GM12878 (cell line): Measurements from ENCODE around the gene ATP2A3. TPM values are rescaled to one million over a fixed set of nuclear protein-coding genes. Genes with fewer than 3 reads are reported as not detected.

Source experiments
- ATAC-seq: fragments of 200-7000 bp; cut with Tn5 transposase; 3 replicates; pipeline ENCODE4 v1.9.1; 2020; ENCODE audit warnings: mild to moderate bottlenecking, moderate library complexity
- BruUV-seq: library from RNA; stranded (reverse); fragments of 400-500 nt; replicated peaks from 2 replicates; lab custom pipeline; 2021; lab: Mats Ljungman, UMichigan
- CTCF ChIA-PET: fragments of 300-600 bp; sonication (Branson Sonifier 250); formaldehyde crosslinking; extraction: SDS; loops from one replicate; lab custom pipeline; 2021; ENCODE audit warnings: inconsistent platforms; lab: Yijun Ruan, JAX
- POLR2A ChIA-PET: fragments of 350-600 bp; formaldehyde crosslinking; extraction: SDS; loops from one replicate; lab custom pipeline; 2021; ENCODE audit warnings: inconsistent platforms; lab: Charles Lee
- RAD21 ChIA-PET: fragments of 300-600 bp; sonication (Branson Sonifier 250); formaldehyde crosslinking; loops from one replicate; lab custom pipeline; 2023; ENCODE audit warnings: antibody characterized with exemption; ENCODE audit not compliant: unreplicated experiment; lab: Charles Lee
- SMC1A ChIA-PET: fragments of 300-600 bp; sonication (Branson Sonifier 250); formaldehyde crosslinking; loops from one replicate; lab custom pipeline; 2023; ENCODE audit not compliant: unreplicated experiment, uncharacterized antibody; lab: Charles Lee
- DNase-seq: peaks from one replicate; pipeline ENCODE4 v3.0.0-alpha.2; 2011; ENCODE audit warnings: low read depth, low spot score
- FAIRE-seq: peaks from 3 replicates; lab custom pipeline; 2011; peaks lifted over from hg19 to GRCh38; lab: Jason Lieb, UNC
- H2AFZ ChIP-seq: 2 replicates; pipeline ENCODE4 v1.6.0; 2011; ENCODE audit warnings: low read depth, low read length, control low read depth; ENCODE audit not compliant: control insufficient read depth
- H3K27ac ChIP-seq: 2 replicates; pipeline ENCODE4 v1.5.1; 2011; ENCODE audit warnings: control low read depth; ENCODE audit not compliant: control insufficient read depth, insufficient read depth
- H3K27me3 ChIP-seq, 2 experiments: replicated peaks in 1 of 2; 2 replicates each; pipeline versions ENCODE4 v1.6.0 to v1.6.1; 2011; ENCODE audit warnings: low read length in 1 of 2; ENCODE audit not compliant: control insufficient read depth in 2 of 2, insufficient read depth in 2 of 2
- H3K36me3 ChIP-seq, 2 experiments: 2 replicates each; pipeline ENCODE4 v1.5.1; 2011; ENCODE audit warnings: low read length in 1 of 2; ENCODE audit not compliant: control insufficient read depth in 2 of 2, insufficient read depth in 2 of 2
- H3K4me1 ChIP-seq: 2 replicates; pipeline ENCODE4 v1.6.1; 2011; ENCODE audit warnings: mild to moderate bottlenecking, low read length, moderate library complexity, mixed read lengths; ENCODE audit not compliant: control insufficient read depth, insufficient read depth
- H3K4me2 ChIP-seq: 2 replicates; pipeline ENCODE4 v1.6.0; 2011; ENCODE audit warnings: control low read depth; ENCODE audit not compliant: control insufficient read depth, insufficient read depth
- H3K4me3 ChIP-seq: fragments of 200-600 bp; sonication (generic); 2 replicates; pipeline ENCODE4 v1.5.1; 2016
- H3K79me2 ChIP-seq: 2 replicates; pipeline ENCODE4 v1.6.0; 2011; ENCODE audit warnings: low read length; ENCODE audit not compliant: control insufficient read depth, insufficient read depth
- H3K9ac ChIP-seq: 2 replicates; pipeline ENCODE4 v1.8.0; 2011; ENCODE audit warnings: low read length, control low read depth, mixed read lengths; ENCODE audit not compliant: control insufficient read depth, insufficient read depth
- H3K9me3 ChIP-seq: replicated peaks from 3 replicates; pipeline ENCODE4 v1.5.1; 2011; ENCODE audit warnings: mild to moderate bottlenecking, low read length; ENCODE audit not compliant: control insufficient read depth, insufficient read depth
- H4K20me1 ChIP-seq: 2 replicates; pipeline ENCODE4 v1.6.0; 2011; ENCODE audit not compliant: control insufficient read depth, insufficient read depth
- EED ChIP-seq: sonication (generic); IDR thresholded peaks from 2 replicates; pipeline ENCODE4 v1.6.1; 2016; ENCODE audit warnings: antibody characterized with exemption, low read depth
- WRNIP1 ChIP-seq: IDR thresholded peaks from 2 replicates; pipeline ENCODE4 v1.6.1; 2011; ENCODE audit warnings: low read depth, low read length, improper control_type of control experiment, borderline replicate concordance
- ZBTB33 ChIP-seq: fragments of 450-650 bp; IDR thresholded peaks from 2 replicates; pipeline ENCODE4 v1.6.1; 2017; ENCODE audit warnings: mild to moderate bottlenecking
- WGBS: methylation state at CpG from one replicate; pipeline ENCODE4 v1.1.6; 2016; ENCODE audit warnings: low lambda C conversion rate; ENCODE audit not compliant: insufficient replicate concordance, insufficient coverage; ENCODE audit errors: missing lambda C conversion rate; 5-methylcytosine and 5-hydroxymethylcytosine counted together
- in situ Hi-C: fragments of 300-500 bp; cut with MboI; formaldehyde crosslinking; loops from 9 replicates; pipeline ENCODE4 v1.14.3; 2018; ENCODE audit warnings: mixed read lengths
- intact Hi-C: fragments of 100-400 bp; cut with micrococcal nuclease; formaldehyde crosslinking; loops from one replicate; pipeline ENCODE4 v1.14.2; 2022; ENCODE audit not compliant: unreplicated experiment
- polyA plus RNA-seq, 11 experiments: library from polyadenylated mRNA; depleted of rRNA in 4 of 11; unstranded in 6 of 11; stranded (reverse) in 5 of 11; fragments of >200 nt; fragmentation: Nextera tagmentation in 4 of 11; fragmentation: Illumina TruSeq in 1 of 11; extraction: Ambion mirVana in 4 of 11; extraction: Trizol in 1 of 11; gene quantifications; 1 replicate in 1 of 11; 2 replicates in 10 of 11; pipeline versions ENCODE4 v1.2.1 to v1.2.3, GENCODE V29; 2011 to 2016; ENCODE audit warnings: inconsistent platforms in 2 of 11, missing spikeins in 2 of 11, low read depth in 1 of 11
- total RNA-seq, 4 experiments: library from RNA; depleted of rRNA in 3 of 4; stranded (reverse); fragments of >200 nt in 3 of 4; fragmentation: Illumina TruSeq in 1 of 4; extraction: Trizol in 1 of 4; gene quantifications; 2 replicates each; pipeline versions ENCODE4 v1.2.1 to v1.2.3, GENCODE V29; 2013 to 2021

ATP2A3 gene
- total and polyA plus RNA-seq, 10 of the 15 experiments (the other 5 are each of a cell fraction or from before 2014, with no cell fraction given): 1.0 to 99.2 (median 37.9) TPM

GRCh38 chr17:3983606-3984484, 19.6 kb upstream of the ATP2A3 start:
- no peaks in the 10 kb centered on the region for H4K20me1 ChIP-seq
- in situ Hi-C loops (no loop called here), intact Hi-C loops (no loop called here)
- ChIA-PET SMC1A (no interaction called here), CTCF (interaction anchor here (0.5 kb wide), 1 partner anchor 71 kb away, joined by 3 read pairs; no protein-coding TSS in a partner anchor), RAD21 (no interaction called here), POLR2A (no interaction called here)
- H2AFZ ChIP-seq: no peak overlapping the region; the same call in 1 of the 2 replicates
- TF ChIP-seq EED: 0 out of 2 replicates have a peak, but pooled peaks have one; percentile 20
- TF ChIP-seq WRNIP1: no peak
- TF ChIP-seq ZBTB33: 0 out of 2 replicates have a peak, but pooled peaks have one; percentile 26
- H3K79me2 ChIP-seq: no peaks in the 10 kb centered on the region
- H3K4me3 ChIP-seq: no peak overlapping the region
- H3K27me3 ChIP-seq: no peaks in the 10 kb centered on the region
- peaks cover 12% of the 10 kb centered on the region for H3K4me1 ChIP-seq
- no peaks in the 10 kb centered on the region for H3K36me3 ChIP-seq
- ATAC-seq (no peak; the same call in 2 of the 3 replicates), FAIRE-seq (no peak), DNase-seq (no peak)
- no peak overlapping the region for H3K9ac ChIP-seq
- BruUV-seq: no TSS peak
- WGBS: 64% methylated on average over 18 of the region's 18 CpGs
- H3K27ac ChIP-seq: no peak overlapping the region
- H3K4me2 ChIP-seq: no peak overlapping the region
- H3K9me3 ChIP-seq: no peaks in the 10 kb centered on the region
